ENCODE results near the gene NIP7. TPM values are rescaled to one million over a fixed set of nuclear protein-coding genes. Genes with fewer than 3 reads are reported as not detected.

NIP7 gene
- total and polyA plus RNA-seq, 9 of the 15 experiments (the other 6 are each of a cell fraction or from before 2014, with no cell fraction given), result 28.9 to 85.5 (median 72.5) TPM

GRCh38 chr16:69310653-69311532 lies 28.7 kb upstream of the NIP7 start, which contains the start of gene VPS4A (continued):
- TF ChIP-seq RB1 (IDR thresholded peaks at IDR 0.05; ENCODE audit: low read depth), result peak; percentile 94
- peak; percentile 82 for TF ChIP-seq CXXC5 (CRISPR knock-in tag; IDR thresholded peaks at IDR 0.05)
- TF ChIP-seq MAFF (IDR thresholded peaks at IDR 0.05; ENCODE audit: low read length), result no peak
- peak in 1 of 2 experiments; percentile 48; a peak in 2 of 4 replicates for TF ChIP-seq SIN3A (IDR thresholded peaks at IDR 0.05; ENCODE audit: borderline replicate concordance in 2 of 2, control insufficient read depth in 1 of 2, low read depth in 2 of 2, low read length in 2 of 2)
- TF ChIP-seq HMGN3 (IDR thresholded peaks at IDR 0.05; ENCODE audit: borderline replicate concordance, extremely low read depth, insufficient read length, low read depth, low read length), result no peak
- TF ChIP-seq HEY1 (CRISPR knock-in tag; IDR thresholded peaks at IDR 0.05; ENCODE audit: borderline replicate concordance), result no peak
- peak in 1 of 2 experiments; percentile 51; a peak in 1 of 4 replicates for TF ChIP-seq FOXA3 (CRISPR knock-in tag; conservative IDR thresholded peaks at IDR 0.05 in 1 of 2, IDR thresholded peaks at IDR 0.05 in 1 of 2)
- TF ChIP-seq CBX1 (IDR thresholded peaks at IDR 0.05; ENCODE audit: low read depth), result no peak
- TF ChIP-seq YY1 (IDR thresholded peaks at IDR 0.05; ENCODE audit: borderline replicate concordance in 1 of 3, control insufficient read depth in 1 of 3, extremely low read depth in 1 of 3, insufficient read depth in 3 of 3, insufficient read length in 1 of 3, insufficient replicate concordance in 2 of 3, low read depth in 1 of 3, low read length in 2 of 3), result peak in 2 of 3 experiments; percentile 59 to 70
- peak; percentile 86 for TF ChIP-seq RBBP5 (IDR thresholded peaks at IDR 0.05; ENCODE audit: borderline replicate concordance, insufficient read depth, low read length, poor library complexity, severe bottlenecking)
- no peak for TF ChIP-seq ZNF785 (CRISPR knock-in tag; IDR thresholded peaks at IDR 0.05)
- no peak for TF ChIP-seq NFE2 (IDR thresholded peaks at IDR 0.05; ENCODE audit: low read depth)
- TF ChIP-seq ZNF407 (IDR thresholded peaks at IDR 0.05; ENCODE audit: low read depth), result no peak
- no peak for TF ChIP-seq ZNF165 (CRISPR knock-in tag; IDR thresholded peaks at IDR 0.05; ENCODE audit: borderline replicate concordance)
- TF ChIP-seq ZNF24 (IDR thresholded peaks at IDR 0.05), result peak; percentile 54; the same call in 1 of the 2 replicates
- TF ChIP-seq XRCC4 (IDR thresholded peaks at IDR 0.05; ENCODE audit: extremely low read depth, insufficient read depth, insufficient read length), result no peak

All from K562 (cell line).